PC-3 (cell line): ENCODE results near the gene PTGS1. TPM values are rescaled to one million over a fixed set of nuclear protein-coding genes. Genes with fewer than 3 reads are reported as not detected.
A peak's percentile ranks its signal among the peaks of the same experiment; 100 is the strongest.

Source experiments
- ATAC-seq: fragments of 200-7000 bp; cut with Tn5 transposase; 2 replicates; pipeline ENCODE4 v1.9.1; 2020; ENCODE audit warnings: mild to moderate bottlenecking, moderate library complexity
- BruUV-seq: library from RNA; stranded (reverse); fragments of 400-500 nt; replicated peaks from 2 replicates; lab custom pipeline; 2021; lab: Mats Ljungman, UMichigan
- CTCF ChIA-PET: fragments of 300-600 bp; sonication (Branson Sonifier 250); formaldehyde crosslinking; loops from one replicate; lab custom pipeline; 2022; ENCODE audit warnings: antibody characterized with exemption; lab: Charles Lee
- POLR2A ChIA-PET: fragments of 300-600 bp; sonication (Branson Sonifier 250); formaldehyde crosslinking; loops from one replicate; lab custom pipeline; 2022; ENCODE audit warnings: antibody characterized with exemption; ENCODE audit not compliant: unreplicated experiment; lab: Charles Lee
- DNase-seq: peaks from one replicate; pipeline ENCODE4 v3.0.0-alpha.2; 2015
- H2AFZ ChIP-seq: fragments of 300-600 bp; sonication (generic); 2 replicates; pipeline ENCODE4 v1.6.0; 2016; ENCODE audit warnings: antibody characterized with exemption, low read length
- H3F3A ChIP-seq: fragments of 300-600 bp; sonication (generic); one replicate; pipeline ENCODE4 v1.6.0; 2017; ENCODE audit warnings: antibody characterized with exemption, low read length, control low read depth, mild to moderate bottlenecking; ENCODE audit not compliant: unreplicated experiment
- H3K27ac ChIP-seq: fragments of 300-600 bp; sonication (generic); 2 replicates; pipeline ENCODE4 v1.5.1; 2016; ENCODE audit warnings: mild to moderate bottlenecking, low read length
- H3K27me3 ChIP-seq: fragments of 300-600 bp; sonication (generic); 2 replicates; pipeline ENCODE4 v1.6.1; 2016; ENCODE audit warnings: low read length, mixed read lengths
- H3K36me3 ChIP-seq: fragments of 300-600 bp; sonication (generic); 2 replicates; pipeline ENCODE4 v1.6.1; 2016; ENCODE audit warnings: low read depth, mixed run types, low read length, mixed read lengths
- H3K4me1 ChIP-seq: fragments of 300-600 bp; sonication (generic); 2 replicates; pipeline ENCODE4 v1.5.1; 2016; ENCODE audit warnings: low read length; ENCODE audit not compliant: insufficient read depth
- H3K4me2 ChIP-seq: fragments of 300-600 bp; sonication (generic); 2 replicates; pipeline ENCODE4 v1.6.0; 2016; ENCODE audit warnings: low read length
- H3K4me3 ChIP-seq: fragments of 300-600 bp; sonication (generic); 2 replicates; pipeline ENCODE4 v1.5.1; 2016; ENCODE audit warnings: mild to moderate bottlenecking, low read length, mixed read lengths
- H3K79me2 ChIP-seq: fragments of 300-600 bp; sonication (generic); 2 replicates; pipeline ENCODE4 v1.6.1; 2017; ENCODE audit warnings: low read length, mixed read lengths
- H3K9ac ChIP-seq: fragments of 300-600 bp; sonication (generic); 2 replicates; pipeline ENCODE4 v1.6.0; 2016; ENCODE audit warnings: mild to moderate bottlenecking, low read length
- H3K9me2 ChIP-seq: fragments of 300-600 bp; sonication (generic); replicated peaks from 2 replicates; pipeline ENCODE4 v1.6.1; 2016; ENCODE audit warnings: mixed run types, low read length, mixed read lengths
- H3K9me3 ChIP-seq: fragments of 300-600 bp; sonication (generic); 2 replicates; pipeline ENCODE4 v1.6.1; 2016; ENCODE audit warnings: low read length, mixed read lengths
- H4K20me1 ChIP-seq: fragments of 300-600 bp; sonication (generic); 2 replicates; pipeline ENCODE4 v1.6.1; 2016; ENCODE audit warnings: low read length, mixed read lengths
- EZH2 ChIP-seq: fragments of 300-600 bp; sonication (generic); IDR thresholded peaks from one replicate; pipeline ENCODE4 v1.6.1; 2017; ENCODE audit warnings: antibody characterized with exemption, mild to moderate bottlenecking, low read length; ENCODE audit not compliant: unreplicated experiment
- EZH2phosphoT487 ChIP-seq: fragments of 300-600 bp; sonication (generic); IDR thresholded peaks from 2 replicates; pipeline ENCODE4 v1.6.1; 2018; ENCODE audit warnings: mild to moderate bottlenecking, antibody characterized with exemption, low read length, borderline replicate concordance
- intact Hi-C: fragments of 100-400 bp; cut with micrococcal nuclease; formaldehyde crosslinking; loops from 2 replicates; pipeline ENCODE4 v1.9.0; 2023
- total RNA-seq: library from RNA; depleted of rRNA; stranded (reverse); fragments of >200 nt; gene quantifications from 2 replicates; pipeline ENCODE4 v1.2.3, GENCODE V29; 2014
- TF ChIP-seq, protein P1 (sequence below): fragments of 300-600 bp; sonication (generic); conservative IDR thresholded peaks from 2 replicates; pipeline ENCODE4 v1.5.1; 2017; ENCODE audit warnings: antibody characterized with exemption, low read depth, mild to moderate bottlenecking, low read length

PTGS1 gene
- total RNA-seq, 1 experiment from 2014 or later: 0.44 TPM

DNA sequence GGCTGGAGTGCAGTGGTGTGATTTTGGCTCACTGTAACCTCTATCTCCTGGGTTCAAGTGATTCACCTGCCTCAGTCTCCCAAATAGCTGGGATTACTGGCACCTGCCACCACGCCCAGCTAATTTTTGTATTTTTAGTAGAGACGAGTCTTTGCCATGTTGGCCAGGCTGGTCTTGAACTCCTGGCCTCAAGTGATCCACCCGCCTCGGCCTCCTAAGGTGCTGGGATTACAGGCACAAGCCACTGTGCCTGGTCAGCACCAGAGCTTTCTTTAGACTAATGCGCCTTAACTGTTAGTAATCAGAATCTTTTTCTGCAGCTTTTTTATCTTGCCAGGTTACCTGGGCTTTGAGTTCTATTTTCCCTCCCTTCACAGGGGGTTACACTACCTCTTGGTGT lies 18.4 kb downstream of the PTGS1 start:
- no peaks in the 10 kb centered on the region for H3F3A ChIP-seq
- no peaks in the 10 kb centered on the region for H3K4me1 ChIP-seq
- H3K4me3 ChIP-seq: no peak overlapping the region
- CTCF ChIA-PET: no interaction called here
- BruUV-seq: no TSS peak
- H3K36me3 ChIP-seq: no peaks in the 10 kb centered on the region
- no peaks in the 10 kb centered on the region for H3K9me3 ChIP-seq
- DNase-seq (no peak), ATAC-seq (no peak)
- POLR2A ChIA-PET: no interaction called here
- H2AFZ ChIP-seq: no peak overlapping the region
- TF ChIP-seq EZH2 (no peak), EZH2phosphoT487 (no peak)
- TF ChIP-seq, protein P1, sequence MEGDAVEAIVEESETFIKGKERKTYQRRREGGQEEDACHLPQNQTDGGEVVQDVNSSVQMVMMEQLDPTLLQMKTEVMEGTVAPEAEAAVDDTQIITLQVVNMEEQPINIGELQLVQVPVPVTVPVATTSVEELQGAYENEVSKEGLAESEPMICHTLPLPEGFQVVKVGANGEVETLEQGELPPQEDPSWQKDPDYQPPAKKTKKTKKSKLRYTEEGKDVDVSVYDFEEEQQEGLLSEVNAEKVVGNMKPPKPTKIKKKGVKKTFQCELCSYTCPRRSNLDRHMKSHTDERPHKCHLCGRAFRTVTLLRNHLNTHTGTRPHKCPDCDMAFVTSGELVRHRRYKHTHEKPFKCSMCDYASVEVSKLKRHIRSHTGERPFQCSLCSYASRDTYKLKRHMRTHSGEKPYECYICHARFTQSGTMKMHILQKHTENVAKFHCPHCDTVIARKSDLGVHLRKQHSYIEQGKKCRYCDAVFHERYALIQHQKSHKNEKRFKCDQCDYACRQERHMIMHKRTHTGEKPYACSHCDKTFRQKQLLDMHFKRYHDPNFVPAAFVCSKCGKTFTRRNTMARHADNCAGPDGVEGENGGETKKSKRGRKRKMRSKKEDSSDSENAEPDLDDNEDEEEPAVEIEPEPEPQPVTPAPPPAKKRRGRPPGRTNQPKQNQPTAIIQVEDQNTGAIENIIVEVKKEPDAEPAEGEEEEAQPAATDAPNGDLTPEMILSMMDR: no peak
- H3K4me2 ChIP-seq: no peak overlapping the region
- H3K27ac ChIP-seq: no peak overlapping the region
- H4K20me1 ChIP-seq: no peaks in the 10 kb centered on the region
- no peaks in the 10 kb centered on the region for H3K9me2 ChIP-seq
- no peaks in the 10 kb centered on the region for H3K79me2 ChIP-seq
- H3K9ac ChIP-seq: no peak overlapping the region
- no peaks in the 10 kb centered on the region for H3K27me3 ChIP-seq
- intact Hi-C loops: no loop called here

DNA sequence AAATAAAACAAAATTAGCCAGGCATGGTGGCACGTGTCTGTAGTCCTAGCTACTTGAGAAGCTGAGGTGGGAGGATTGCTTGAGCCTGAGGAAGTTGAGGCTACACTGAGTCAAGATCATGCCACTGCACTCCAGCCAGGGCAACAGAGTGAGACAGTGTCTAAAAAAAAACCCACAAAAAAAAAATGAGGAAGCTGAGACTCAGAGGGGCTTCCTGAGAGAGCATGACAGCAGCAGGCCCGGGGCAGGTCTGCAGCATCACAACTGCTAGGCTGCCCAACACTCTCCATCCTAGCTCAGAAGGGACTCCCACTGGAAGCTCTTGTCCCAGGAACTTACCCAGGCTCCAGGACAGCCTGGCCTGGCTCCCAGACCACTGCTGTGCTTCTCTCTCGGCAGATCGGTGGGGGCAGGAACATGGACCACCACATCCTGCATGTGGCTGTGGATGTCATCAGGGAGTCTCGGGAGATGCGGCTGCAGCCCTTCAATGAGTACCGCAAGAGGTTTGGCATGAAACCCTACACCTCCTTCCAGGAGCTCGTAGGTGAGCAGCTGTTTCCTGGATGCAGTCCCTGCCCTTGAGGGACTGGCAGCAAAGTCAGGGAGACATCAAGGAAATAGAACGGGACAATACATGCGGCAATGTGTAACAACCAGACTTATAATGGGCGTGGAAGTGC lies 19.1 kb downstream of the PTGS1 start:
- Histone ChIP-seq H3K27ac (no peak overlapping the region), H3K4me1 (no peaks in the 10 kb centered on the region), H3K9ac (no peak overlapping the region), H3K27me3 (no peaks in the 10 kb centered on the region), H3K9me3 (no peaks in the 10 kb centered on the region), H2AFZ (no peak overlapping the region), H3K36me3 (no peaks in the 10 kb centered on the region), H3F3A (no peaks in the 10 kb centered on the region), H4K20me1 (no peaks in the 10 kb centered on the region), H3K4me3 (no peak overlapping the region), H3K4me2 (0 out of 2 replicates have a peak overlapping the region, but pooled peaks have one; percentile 8), H3K79me2 (no peaks in the 10 kb centered on the region), H3K9me2 (no peaks in the 10 kb centered on the region)
- ATAC-seq (no peak), DNase-seq (peak; percentile 47)
- TF ChIP-seq EZH2phosphoT487 (no peak), EZH2 (no peak)
- TF ChIP-seq, protein P1: no peak
- ChIA-PET CTCF (no interaction called here), POLR2A (no interaction called here)
- no TSS peak for BruUV-seq
- intact Hi-C loops: no loop called here

DNA sequence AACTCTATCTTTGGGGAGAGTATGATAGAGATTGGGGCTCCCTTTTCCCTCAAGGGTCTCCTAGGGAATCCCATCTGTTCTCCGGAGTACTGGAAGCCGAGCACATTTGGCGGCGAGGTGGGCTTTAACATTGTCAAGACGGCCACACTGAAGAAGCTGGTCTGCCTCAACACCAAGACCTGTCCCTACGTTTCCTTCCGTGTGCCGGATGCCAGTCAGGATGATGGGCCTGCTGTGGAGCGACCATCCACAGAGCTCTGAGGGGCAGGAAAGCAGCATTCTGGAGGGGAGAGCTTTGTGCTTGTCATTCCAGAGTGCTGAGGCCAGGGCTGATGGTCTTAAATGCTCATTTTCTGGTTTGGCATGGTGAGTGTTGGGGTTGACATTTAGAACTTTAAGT lies 21.5 kb downstream of the PTGS1 start:
- Histone ChIP-seq H4K20me1 (no peaks in the 10 kb centered on the region), H3K9ac (no peak overlapping the region), H3K4me3 (no peak overlapping the region), H3K4me1 (no peaks in the 10 kb centered on the region), H3K9me3 (no peaks in the 10 kb centered on the region), H3K36me3 (no peaks in the 10 kb centered on the region), H3K9me2 (no peaks in the 10 kb centered on the region), H3K27ac (no peak overlapping the region), H3K79me2 (no peaks in the 10 kb centered on the region), H3K27me3 (no peaks in the 10 kb centered on the region), H3K4me2 (no peak overlapping the region), H2AFZ (no peak overlapping the region), H3F3A (no peaks in the 10 kb centered on the region)
- BruUV-seq: no TSS peak
- CTCF ChIA-PET: no interaction called here
- intact Hi-C loops: no loop called here
- DNase-seq: no peak
- no peak for TF ChIP-seq EZH2phosphoT487
- no peak for TF ChIP-seq EZH2
- TF ChIP-seq, protein P1: no peak
- POLR2A ChIA-PET: no interaction called here
- ATAC-seq: no peak
